Testis (tissue), 3 donors: ENCODE data around the gene SLC22A23. TPM values are rescaled to one million over a fixed set of nuclear protein-coding genes. Genes with fewer than 3 reads are reported as not detected.

Experiments used
- DNase-seq: peaks from one replicate; pipeline ENCODE4 v3.0.0-alpha.2; 2019
- H3K27ac ChIP-seq, 2 donors: fragments of 200-600 bp; sonication (generic); one replicate each; pipeline ENCODE4 v1.5.1; 2019
- H3K27me3 ChIP-seq: fragments of 200-600 bp; sonication (generic); one replicate; pipeline ENCODE4 v1.5.1; 2019
- H3K36me3 ChIP-seq: fragments of 200-600 bp; sonication (generic); one replicate; pipeline ENCODE4 v1.5.1; 2017; ENCODE audit warnings: low read depth; ENCODE audit errors: missing control alignments
- H3K4me1 ChIP-seq: fragments of 200-600 bp; sonication (generic); one replicate; pipeline ENCODE4 v1.5.1; 2019
- H3K4me3 ChIP-seq, 2 donors: fragments of 200-600 bp; sonication (generic); one replicate each; pipeline ENCODE4 v1.5.1; 2017 to 2019
- H3K9me3 ChIP-seq: fragments of 200-600 bp; sonication (generic); one replicate; pipeline ENCODE4 v1.5.1; 2017
- POLR2A ChIP-seq: fragments of 450-650 bp; IDR thresholded peaks from one replicate; pipeline ENCODE4 v1.6.1; 2017; ENCODE audit warnings: antibody characterized with exemption, mild to moderate bottlenecking, moderate library complexity
- WGBS, 2 donors: methylation state at CpG; one replicate each; pipeline ENCODE4 v1.1.5; 2018; 5-methylcytosine and 5-hydroxymethylcytosine counted together
- intact Hi-C: fragments of 100-400 bp; cut with DNase I; formaldehyde crosslinking; loops from one replicate; pipeline ENCODE4 v1.15.1; 2023; ENCODE audit warnings: low total_unique reads
- polyA plus RNA-seq: library from polyadenylated mRNA; stranded (reverse); fragments of 350-450 nt; fragmentation: Illumina TruSeq; extraction: RNeasy Lipid Tissue Mini Kit (QIAGEN cat#74804); gene quantifications from one replicate; pipeline ENCODE4 v1.2.3, GENCODE V29; 2014; ENCODE audit warnings: low read depth, low replicate concordance; ENCODE audit not compliant: insufficient read depth
- total RNA-seq, 2 donors: library from RNA; depleted of rRNA; stranded (reverse); fragments of >200 nt; gene quantifications; one replicate each; pipeline ENCODE4 v1.2.3, GENCODE V29; 2016
- TF ChIP-seq, protein P1 (sequence below), 3 experiments: fragments of 450-650 bp in 2 of 3; fragments of 200-600 bp in 1 of 3; sonication (generic) in 1 of 3; IDR thresholded peaks; one replicate each; pipeline ENCODE4 v1.5.1; 2016 to 2019; ENCODE audit warnings: antibody characterized with exemption in 3 of 3, mild to moderate bottlenecking in 2 of 3, moderate library complexity in 1 of 3

The SLC22A23 gene
- total and polyA plus RNA-seq, 3 donors from 2014 or later, result 9.0 to 20.9 (median 14.9) TPM

DNA sequence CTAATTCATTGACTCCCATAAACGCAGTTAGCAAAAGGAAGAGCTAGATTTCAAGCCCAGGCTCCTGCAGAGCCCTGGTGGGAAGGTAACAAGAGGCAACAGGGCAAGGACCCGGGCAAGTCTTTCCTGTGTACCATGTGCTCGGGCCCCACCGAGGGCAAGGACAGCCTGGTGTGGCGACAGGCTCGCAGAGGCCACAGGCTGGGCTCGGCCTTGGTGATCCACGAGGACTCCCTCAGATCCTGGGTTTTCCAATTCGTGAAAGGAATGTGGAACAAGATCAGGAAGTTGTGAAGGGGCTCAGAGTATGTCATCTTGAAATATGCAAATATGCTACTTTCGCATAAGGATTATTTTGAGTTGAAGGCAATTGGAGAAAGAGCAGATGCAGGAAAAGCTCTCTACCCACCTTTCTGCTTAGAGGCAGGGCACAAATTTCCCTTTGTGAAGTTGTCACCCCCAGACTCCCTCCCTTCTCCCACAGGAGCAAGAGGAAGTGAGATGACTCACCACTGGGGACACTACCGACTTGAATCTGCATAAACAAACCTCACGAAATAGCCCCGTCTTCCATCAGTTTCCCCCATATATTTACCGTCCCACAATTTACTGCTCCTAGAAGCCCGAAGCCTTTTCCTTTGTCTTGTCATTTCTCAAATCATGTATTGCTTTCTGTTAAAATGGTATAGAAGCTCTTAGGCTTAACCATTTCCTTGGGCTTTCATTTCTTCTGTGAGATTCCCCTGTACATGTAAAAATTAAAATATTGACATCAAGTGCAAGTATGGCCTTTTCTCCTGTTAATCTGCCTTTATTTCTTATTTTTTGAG is 119.1 kb downstream of the SLC22A23 start:
- Histone ChIP-seq H3K9me3 (no peaks in the 10 kb centered on the region), H3K4me3 (no peak overlapping the region), H3K4me1 (no peaks in the 10 kb centered on the region), H3K27ac (no peak overlapping the region), H3K27me3 (no peaks in the 10 kb centered on the region), H3K36me3 (no peaks in the 10 kb centered on the region)
- intact Hi-C loops, result no loop called here
- TF ChIP-seq, protein P1, sequence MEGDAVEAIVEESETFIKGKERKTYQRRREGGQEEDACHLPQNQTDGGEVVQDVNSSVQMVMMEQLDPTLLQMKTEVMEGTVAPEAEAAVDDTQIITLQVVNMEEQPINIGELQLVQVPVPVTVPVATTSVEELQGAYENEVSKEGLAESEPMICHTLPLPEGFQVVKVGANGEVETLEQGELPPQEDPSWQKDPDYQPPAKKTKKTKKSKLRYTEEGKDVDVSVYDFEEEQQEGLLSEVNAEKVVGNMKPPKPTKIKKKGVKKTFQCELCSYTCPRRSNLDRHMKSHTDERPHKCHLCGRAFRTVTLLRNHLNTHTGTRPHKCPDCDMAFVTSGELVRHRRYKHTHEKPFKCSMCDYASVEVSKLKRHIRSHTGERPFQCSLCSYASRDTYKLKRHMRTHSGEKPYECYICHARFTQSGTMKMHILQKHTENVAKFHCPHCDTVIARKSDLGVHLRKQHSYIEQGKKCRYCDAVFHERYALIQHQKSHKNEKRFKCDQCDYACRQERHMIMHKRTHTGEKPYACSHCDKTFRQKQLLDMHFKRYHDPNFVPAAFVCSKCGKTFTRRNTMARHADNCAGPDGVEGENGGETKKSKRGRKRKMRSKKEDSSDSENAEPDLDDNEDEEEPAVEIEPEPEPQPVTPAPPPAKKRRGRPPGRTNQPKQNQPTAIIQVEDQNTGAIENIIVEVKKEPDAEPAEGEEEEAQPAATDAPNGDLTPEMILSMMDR (IDR thresholded peaks at IDR 0.05), result no peak
- TF ChIP-seq POLR2A, result no peak
- WGBS, 2 donors, result 75 to 78% methylated on average over 15 of the region's 15 CpGs
- no peak for DNase-seq

DNA sequence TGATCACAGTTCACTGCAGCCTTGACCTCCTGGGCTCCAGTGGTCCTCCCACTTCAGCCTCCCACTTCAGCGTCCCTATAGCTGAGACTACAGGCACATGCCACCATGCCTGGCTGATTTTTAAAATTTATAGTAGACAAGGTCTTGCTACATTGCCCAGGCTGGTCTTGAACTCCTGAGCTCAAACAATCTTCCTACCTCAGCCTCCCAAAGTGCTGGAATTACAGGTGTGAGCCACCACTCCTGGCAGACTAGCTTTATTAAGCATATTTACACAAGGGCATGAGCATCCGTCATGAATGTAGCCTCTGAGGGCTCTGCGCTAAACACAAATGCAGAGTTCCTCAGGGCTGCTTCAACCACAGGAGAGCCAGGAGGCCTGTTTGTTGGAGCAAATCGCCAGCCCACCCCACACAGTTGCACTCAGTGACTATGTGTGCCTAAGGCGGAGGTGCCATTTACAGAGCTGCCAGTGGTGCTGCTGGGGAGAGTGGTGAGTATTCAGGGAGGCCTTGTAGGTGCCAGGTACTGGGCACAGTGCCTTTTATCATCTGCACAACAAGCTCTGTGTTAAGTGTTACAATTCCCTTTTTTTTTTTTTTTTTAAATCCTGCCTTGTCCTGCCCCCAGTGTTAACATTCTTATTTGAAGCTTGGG is 119.9 kb downstream of the SLC22A23 start:
- no peaks in the 10 kb centered on the region for H3K9me3 ChIP-seq
- no peaks in the 10 kb centered on the region for H3K4me1 ChIP-seq
- intact Hi-C loops, result no loop called here
- 97 to 99% methylated on average over 5 of the region's 5 CpGs for WGBS, 2 donors
- TF ChIP-seq, protein P1 (IDR thresholded peaks at IDR 0.05), result no peak
- TF ChIP-seq POLR2A, result no peak
- no peaks in the 10 kb centered on the region for H3K27me3 ChIP-seq
- H3K4me3 ChIP-seq, result no peak overlapping the region
- DNase-seq, result no peak
- H3K36me3 ChIP-seq, result no peaks in the 10 kb centered on the region
- no peak overlapping the region for H3K27ac ChIP-seq

DNA sequence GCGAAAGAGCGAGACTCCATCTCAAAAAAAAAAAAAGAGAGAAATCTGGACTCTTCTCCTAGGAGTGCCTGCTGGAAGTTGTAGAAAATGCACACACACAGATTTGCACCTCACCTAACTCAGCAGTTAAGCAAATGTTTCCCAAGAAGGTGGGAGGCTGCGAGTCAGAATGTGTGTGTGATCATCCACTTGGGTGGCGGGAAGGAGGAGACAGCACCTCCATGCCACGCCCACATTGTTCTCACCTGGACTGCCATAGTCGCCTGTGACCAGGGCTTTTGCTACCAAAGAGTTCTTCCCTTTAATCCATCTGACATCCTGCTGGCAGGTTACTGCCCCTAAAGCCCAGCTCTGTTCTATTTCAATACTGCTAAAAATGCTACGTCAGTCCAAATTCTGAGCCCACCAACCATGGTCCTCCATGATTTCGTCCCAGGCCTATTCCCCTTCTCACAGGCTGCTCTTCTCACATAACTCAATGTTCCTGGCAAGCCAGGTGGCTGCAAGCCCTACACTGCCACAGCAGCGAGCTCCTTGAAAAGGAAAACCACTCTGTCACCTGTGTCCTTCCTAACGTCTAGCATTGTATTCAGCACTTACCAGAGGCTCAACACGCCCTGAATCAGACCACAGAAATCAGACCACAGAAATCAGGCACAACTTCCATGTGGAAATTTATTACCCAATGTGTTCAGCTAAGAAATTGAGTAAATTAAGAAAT is 120.6 kb downstream of the SLC22A23 start:
- TF ChIP-seq, protein P1 (IDR thresholded peaks at IDR 0.05), result no peak
- TF ChIP-seq POLR2A, result no peak
- 88 to 96% methylated on average over 11 of the region's 11 CpGs for whole genome bisulfite sequencing, 2 donors
- Histone ChIP-seq H3K27ac (no peak overlapping the region), H3K4me1 (no peaks in the 10 kb centered on the region), H3K9me3 (no peaks in the 10 kb centered on the region), H3K27me3 (no peaks in the 10 kb centered on the region), H3K4me3 (no peak overlapping the region), H3K36me3 (no peaks in the 10 kb centered on the region)
- intact Hi-C loops, result no loop called here
- DNase-seq, result no peak

DNA sequence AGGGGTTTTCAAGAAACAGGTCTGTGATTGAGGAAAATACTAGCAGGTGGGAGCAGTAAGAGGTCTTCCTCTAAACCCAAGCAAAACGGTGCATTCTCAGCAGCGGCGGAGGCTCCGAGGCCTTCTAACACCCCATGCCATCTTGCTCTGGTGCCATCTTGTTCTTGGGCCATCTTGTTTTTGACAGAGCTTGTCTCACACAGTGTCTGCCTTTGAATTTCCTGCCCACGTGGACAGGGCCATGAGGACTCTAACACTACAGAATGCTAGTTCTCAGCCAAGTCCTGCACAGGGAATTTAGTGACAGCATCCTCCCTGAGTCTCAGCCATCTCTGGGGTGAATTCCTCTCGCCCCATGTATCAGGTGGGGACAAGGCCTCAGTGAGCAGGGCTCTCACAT is 121.7 kb downstream of the SLC22A23 start:
- TF ChIP-seq POLR2A, result no peak
- TF ChIP-seq, protein P1 (IDR thresholded peaks at IDR 0.05), result no peak
- 95 to 98% methylated on average over 6 of the region's 6 CpGs for WGBS, 2 donors
- Histone ChIP-seq H3K27me3 (no peaks in the 10 kb centered on the region), H3K27ac (no peak overlapping the region), H3K9me3 (no peaks in the 10 kb centered on the region), H3K4me1 (no peaks in the 10 kb centered on the region), H3K4me3 (no peak overlapping the region), H3K36me3 (no peaks in the 10 kb centered on the region)
- intact Hi-C loops, result no loop called here
- no peak for DNase-seq
